Activated CD4-positive, alpha-beta T cell treated with anti-CD3 and anti-CD28 coated beads, Interleukin-2, amount 10 ng/mL, durations not matched to agents 24 days and 14 days (primary cell): Measurements from ENCODE around the gene TEKTIP1. TPM values are rescaled to one million over a fixed set of nuclear protein-coding genes. Genes with fewer than 3 reads are reported as not detected.
"Not testable (repeated sequence)": the region's sequence is repeated elsewhere in the genome, so short reads cannot be mapped to it uniquely, and the experiment has no call there.

Experiments
- DNase-seq: peaks from one replicate; pipeline ENCODE4 v3.0.0; 2022
- H3K27ac Mint-ChIP-seq: one replicate; pipeline ENCODE4 v1.8.0; 2022; ENCODE audit warnings: mild to moderate bottlenecking, mixed read lengths
- H3K27me3 Mint-ChIP-seq: one replicate; pipeline ENCODE4 v1.8.0; 2022; ENCODE audit warnings: mixed read lengths
- H3K36me3 Mint-ChIP-seq: one replicate; pipeline ENCODE4 v1.8.0; 2022; ENCODE audit warnings: low read depth, mild to moderate bottlenecking, mixed read lengths
- H3K4me1 Mint-ChIP-seq: one replicate; pipeline ENCODE4 v1.8.0; 2021; ENCODE audit warnings: mixed read lengths
- H3K4me3 Mint-ChIP-seq: one replicate; pipeline ENCODE4 v1.8.0; 2022; ENCODE audit warnings: mild to moderate bottlenecking, moderate library complexity, mixed read lengths
- H3K9me3 Mint-ChIP-seq: one replicate; pipeline ENCODE4 v1.8.0; 2021; ENCODE audit warnings: mixed read lengths
- intact Hi-C: fragments of 100-400 bp; cut with micrococcal nuclease; formaldehyde crosslinking; loops from one replicate; pipeline ENCODE4 v1.15.1; 2023
- total RNA-seq: library from RNA; stranded (reverse); gene quantifications from 2 replicates; pipeline ENCODE4 v1.2.3, GENCODE V29; 2022

TEKTIP1 gene
- total RNA-seq, 1 donor from 2014 or later, result 1.4 TPM

DNA sequence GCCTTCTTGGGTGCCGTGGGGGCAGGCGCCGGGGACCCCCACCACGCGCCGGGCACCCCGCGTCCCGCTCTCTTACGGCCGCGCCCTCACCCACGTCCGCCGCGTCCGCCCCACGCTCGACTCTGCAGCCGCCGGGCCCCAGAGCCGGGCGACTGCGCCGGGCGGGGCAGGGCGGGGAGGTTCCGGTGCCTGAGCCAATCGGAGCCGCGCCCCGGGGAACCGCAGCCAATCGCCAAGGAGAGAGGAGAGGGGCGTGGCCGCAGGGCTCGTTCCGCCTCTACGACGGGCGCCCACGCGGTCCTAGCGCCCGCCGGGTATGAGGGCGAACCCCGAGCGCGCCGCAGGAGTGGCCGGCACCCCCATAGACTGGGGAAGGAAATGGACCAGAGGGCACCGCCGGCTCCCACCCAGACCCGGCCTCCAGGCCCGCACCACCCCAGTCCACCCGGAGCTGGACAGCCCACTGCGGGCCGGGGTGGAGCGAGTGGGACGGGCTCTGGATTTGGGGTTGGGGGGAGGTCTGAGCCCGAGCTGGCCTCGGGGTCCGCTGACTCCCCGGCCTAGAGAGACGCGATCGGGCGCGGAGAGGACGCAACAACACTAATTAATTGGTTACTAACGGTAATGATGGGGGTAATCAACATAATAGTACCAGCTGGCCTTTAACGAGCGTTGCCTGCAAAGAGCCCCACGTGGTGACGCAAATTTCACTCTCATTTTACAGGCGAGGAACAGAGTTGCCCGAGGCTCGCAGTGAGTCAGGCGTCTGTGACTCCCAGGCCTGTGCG lies 18.7 kb downstream of the TEKTIP1 start, which contains the start of gene MFSD12:
Gene MFSD12, minus strand, starts transcription at position 126 of the 788 bp plus-strand sequence. CDS start 183 bp downstream, outside the sequence.
- DNase-seq, result peak; percentile 99
- peaks cover 33% of the 10 kb centered on the region for H3K4me1 Mint-ChIP-seq
- intact Hi-C loops, result loop anchor here (1.0 to 5.0 kb wide), 2 partner anchors 15 to 70 kb away; partner anchors contain the start of genes CACTIN and HMG20B
- peak within 1 kb of the TSS; percentile 100 for H3K4me3 Mint-ChIP-seq
- H3K27ac Mint-ChIP-seq, result peak within 1 kb of the TSS; percentile 95
- H3K27me3 Mint-ChIP-seq, result no peaks in the 10 kb centered on the region
- no peaks in the 10 kb centered on the region for H3K9me3 Mint-ChIP-seq
- H3K36me3 Mint-ChIP-seq, result peaks cover 17% of the 10 kb centered on the region

DNA sequence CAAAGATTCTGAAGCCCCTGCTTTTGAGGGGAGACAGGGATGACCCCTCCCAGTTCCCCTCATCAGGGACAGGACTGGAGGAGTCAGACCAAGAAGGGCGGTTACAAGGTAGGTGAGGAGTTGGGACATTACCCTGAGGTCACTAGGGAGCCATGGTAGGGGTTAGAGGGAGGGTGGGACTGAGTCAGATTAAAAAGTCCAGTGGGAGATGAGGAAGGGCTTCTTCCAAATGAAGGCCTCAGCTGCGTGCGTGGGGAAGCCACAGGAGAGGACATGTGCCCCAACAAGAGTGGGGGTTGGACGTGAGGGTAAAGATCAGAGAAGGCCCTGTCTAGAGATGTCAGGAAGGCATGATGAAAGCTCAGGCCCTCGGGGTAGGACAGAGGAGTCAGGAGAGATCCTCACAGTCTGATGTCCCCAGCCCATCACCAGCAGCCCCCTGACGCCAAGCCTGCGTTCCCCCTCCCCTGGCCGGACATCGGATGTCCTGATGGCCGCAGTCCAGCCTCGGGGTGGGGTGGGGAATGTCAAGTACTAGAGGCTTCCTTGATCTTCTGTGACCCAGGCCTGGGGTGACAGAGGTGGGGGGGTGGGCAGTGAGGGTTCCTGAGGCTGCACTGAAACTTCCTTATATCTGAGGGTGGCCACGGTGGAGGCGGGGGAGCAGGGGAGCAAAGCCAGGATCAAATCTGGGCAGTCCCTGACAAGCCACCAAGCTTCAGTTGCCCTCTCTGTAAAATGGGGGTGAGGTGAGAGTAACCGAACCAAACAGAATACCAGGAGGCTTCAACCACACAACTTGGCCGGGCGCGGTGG lies 24.9 kb downstream of the TEKTIP1 start:
- Mint-ChIP-seq H3K27me3 (no peaks in the 10 kb centered on the region), H3K4me3 (no peak overlapping the region), H3K9me3 (no peaks in the 10 kb centered on the region), H3K4me1 (no peaks in the 10 kb centered on the region), H3K36me3 (no peaks in the 10 kb centered on the region), H3K27ac (no peak overlapping the region)
- intact Hi-C loops, result no loop called here
- no peak for DNase-seq

GRCh38 chr19:3565139-3565538 lies 26.2 kb downstream of the TEKTIP1 start:
- DNase-seq, result no peak
- Mint-ChIP-seq H3K27me3 (no peaks in the 10 kb centered on the region), H3K4me3 (no peak overlapping the region), H3K27ac (no peak overlapping the region), H3K4me1 (no peaks in the 10 kb centered on the region), H3K9me3 (no peaks in the 10 kb centered on the region), H3K36me3 (no peaks in the 10 kb centered on the region)
- intact Hi-C loops, result no loop called here

- peaks cover 11% of the 10 kb centered on the region for H3K4me1 Mint-ChIP-seq
- intact Hi-C loops, H3K36me3 Mint-ChIP-seq, H3K27me3 Mint-ChIP-seq, H3K27ac Mint-ChIP-seq, H3K9me3 Mint-ChIP-seq, DNase-seq, H3K4me3 Mint-ChIP-seq: not testable (repeated sequence)
Observed at GRCh38 chr19:3570042-3570441, 31.1 kb downstream of the TEKTIP1 start.

DNA sequence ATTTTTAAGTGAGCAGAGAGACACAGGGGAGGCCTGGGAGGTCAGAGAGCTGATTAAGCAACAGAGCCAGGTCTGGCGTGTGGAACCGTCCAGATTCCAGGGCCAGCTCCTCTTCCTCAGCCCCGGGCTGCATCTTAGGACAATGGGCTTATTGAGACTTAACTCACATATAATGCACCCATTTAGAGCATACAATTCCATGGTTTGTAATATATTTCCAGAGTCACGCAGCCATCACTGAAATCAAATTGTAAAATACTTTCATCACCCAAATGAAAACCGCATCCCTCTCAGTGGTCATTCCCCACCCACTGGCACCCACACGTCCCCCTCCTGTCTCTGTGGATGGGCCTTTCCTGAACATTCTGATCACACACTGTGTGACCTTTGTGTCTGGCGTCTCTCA lies 31.6 kb downstream of the TEKTIP1 start:
- H3K27me3 Mint-ChIP-seq, result no peaks in the 10 kb centered on the region
- H3K4me3 Mint-ChIP-seq, result peak overlapping the region; percentile 20
- no peaks in the 10 kb centered on the region for H3K9me3 Mint-ChIP-seq
- H3K4me1 Mint-ChIP-seq, result peaks cover 11% of the 10 kb centered on the region
- peaks cover 11% of the 10 kb centered on the region for H3K36me3 Mint-ChIP-seq
- H3K27ac Mint-ChIP-seq, result no peak overlapping the region
- no peak for DNase-seq
- intact Hi-C loops, result no loop called here

DNA sequence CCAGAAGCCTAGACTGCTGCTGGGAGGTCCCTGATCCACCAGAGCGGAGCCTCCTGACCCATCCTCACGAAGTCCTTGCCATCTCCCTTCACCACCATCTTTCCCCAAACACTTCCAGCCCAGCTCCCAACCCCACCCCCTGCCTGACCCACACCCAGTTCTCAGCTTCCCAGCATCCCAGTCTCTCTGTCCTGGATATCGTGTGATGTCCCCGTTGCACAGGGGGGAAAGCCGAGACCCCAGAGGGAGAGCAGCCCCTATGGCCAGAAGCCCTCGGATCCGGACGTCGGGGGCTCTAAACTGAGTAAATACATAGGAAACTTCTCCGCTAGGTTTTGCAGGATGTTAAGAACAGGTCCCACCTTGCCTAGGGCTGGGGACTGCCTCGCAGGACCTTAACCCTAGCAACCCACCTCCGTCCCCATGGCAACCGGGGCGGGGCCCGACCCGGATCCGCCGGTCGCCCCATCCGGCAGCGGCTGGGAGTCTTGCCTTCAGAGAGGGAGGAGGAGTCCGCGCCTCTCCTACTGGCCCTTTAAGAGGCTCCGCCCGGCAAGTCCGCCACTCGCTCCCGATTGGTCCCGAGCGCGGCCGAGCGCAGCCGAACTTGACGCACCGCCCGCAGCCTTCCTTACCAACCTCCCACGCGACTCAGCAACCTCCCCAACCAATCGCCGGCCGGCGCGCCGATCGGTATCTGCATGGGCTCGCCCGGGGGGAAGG lies 33.3 kb downstream of the TEKTIP1 start:
- no peaks in the 10 kb centered on the region for H3K27me3 Mint-ChIP-seq
- H3K4me1 Mint-ChIP-seq, result peaks cover 11% of the 10 kb centered on the region
- peak overlapping the region; percentile 81 for H3K27ac Mint-ChIP-seq
- DNase-seq, result peak; percentile 99
- peak overlapping the region; percentile 83 for H3K4me3 Mint-ChIP-seq
- H3K9me3 Mint-ChIP-seq, result no peaks in the 10 kb centered on the region
- intact Hi-C loops, result loop anchor here (1.0 to 2.0 kb wide), 3 partner anchors 15 to 189 kb away; partner anchors contain the start of genes APBA3, CACTIN and MFSD12
- H3K36me3 Mint-ChIP-seq, result peaks cover 14% of the 10 kb centered on the region

DNA sequence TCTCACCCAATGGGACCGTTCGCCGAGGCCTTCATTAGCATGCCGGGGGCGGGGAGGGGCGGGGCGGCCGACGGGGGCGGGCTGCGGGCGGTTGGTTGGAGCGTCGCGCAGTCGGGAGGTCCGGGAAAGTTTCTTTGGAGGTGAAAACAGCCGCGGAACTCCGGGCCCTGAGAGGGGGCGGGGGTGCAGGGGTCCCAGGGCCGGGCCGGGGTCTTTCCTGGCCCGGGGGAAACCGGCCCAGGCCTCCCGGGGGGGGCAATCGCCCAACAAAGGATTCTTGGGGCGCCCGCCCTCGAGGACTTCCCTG lies 33.8 kb downstream of the TEKTIP1 start, which contains the start of gene HMG20B:
Gene HMG20B, plus strand, starts transcription at position 90 of the 307 bp plus-strand sequence. CDS start 366 bp downstream, outside the sequence.
- no peak for DNase-seq
- intact Hi-C loops, result loop anchor here (1.0 to 2.0 kb wide), 3 partner anchors 16 to 188 kb away; partner anchors contain the start of genes APBA3, CACTIN and MFSD12
- peaks cover 11% of the 10 kb centered on the region for H3K4me1 Mint-ChIP-seq
- peak within 1 kb of the TSS; percentile 83 for H3K4me3 Mint-ChIP-seq
- H3K9me3 Mint-ChIP-seq, result no peaks in the 10 kb centered on the region
- peak within 1 kb of the TSS; percentile 81 for H3K27ac Mint-ChIP-seq
- no peaks in the 10 kb centered on the region for H3K27me3 Mint-ChIP-seq
- peaks cover 14% of the 10 kb centered on the region for H3K36me3 Mint-ChIP-seq

- peak overlapping the region; percentile 83 for H3K4me3 Mint-ChIP-seq
- intact Hi-C loops, result loop anchor here (2.0 kb wide), 2 partner anchors 53 to 187 kb away; partner anchors contain the start of genes APBA3 and CACTIN
- H3K27ac Mint-ChIP-seq, result peak overlapping the region; percentile 79
- H3K9me3 Mint-ChIP-seq, result no peaks in the 10 kb centered on the region
- H3K36me3 Mint-ChIP-seq, result peaks cover 14% of the 10 kb centered on the region
- H3K4me1 Mint-ChIP-seq, result peaks cover 11% of the 10 kb centered on the region
- DNase-seq, result no peak
- H3K27me3 Mint-ChIP-seq, result no peaks in the 10 kb centered on the region
Observed at GRCh38 chr19:3573162-3573857, 34.3 kb downstream of the TEKTIP1 start.

GRCh38 chr19:3573858-3574637 lies 35.1 kb downstream of the TEKTIP1 start:
- peak; percentile 97 for DNase-seq
- H3K27ac Mint-ChIP-seq, result peak overlapping the region; percentile 79
- peaks cover 16% of the 10 kb centered on the region for H3K36me3 Mint-ChIP-seq
- intact Hi-C loops, result loop anchor here (2.0 kb wide), 2 partner anchors 53 to 187 kb away; partner anchors contain the start of genes APBA3 and CACTIN
- H3K27me3 Mint-ChIP-seq, result no peaks in the 10 kb centered on the region
- peak overlapping the region; percentile 83 for H3K4me3 Mint-ChIP-seq
- H3K9me3 Mint-ChIP-seq, result no peaks in the 10 kb centered on the region
- H3K4me1 Mint-ChIP-seq, result peaks cover 11% of the 10 kb centered on the region

- Mint-ChIP-seq H3K27me3 (no peaks in the 10 kb centered on the region), H3K4me3 (no peak overlapping the region), H3K36me3 (peaks cover 16% of the 10 kb centered on the region), H3K9me3 (no peaks in the 10 kb centered on the region), H3K27ac (no peak overlapping the region), H3K4me1 (peaks cover 13% of the 10 kb centered on the region)
- peak; percentile 70 for DNase-seq
- intact Hi-C loops, result no loop called here
Observed at GRCh38 chr19:3575260-3575741, 36.3 kb downstream of the TEKTIP1 start.

DNA sequence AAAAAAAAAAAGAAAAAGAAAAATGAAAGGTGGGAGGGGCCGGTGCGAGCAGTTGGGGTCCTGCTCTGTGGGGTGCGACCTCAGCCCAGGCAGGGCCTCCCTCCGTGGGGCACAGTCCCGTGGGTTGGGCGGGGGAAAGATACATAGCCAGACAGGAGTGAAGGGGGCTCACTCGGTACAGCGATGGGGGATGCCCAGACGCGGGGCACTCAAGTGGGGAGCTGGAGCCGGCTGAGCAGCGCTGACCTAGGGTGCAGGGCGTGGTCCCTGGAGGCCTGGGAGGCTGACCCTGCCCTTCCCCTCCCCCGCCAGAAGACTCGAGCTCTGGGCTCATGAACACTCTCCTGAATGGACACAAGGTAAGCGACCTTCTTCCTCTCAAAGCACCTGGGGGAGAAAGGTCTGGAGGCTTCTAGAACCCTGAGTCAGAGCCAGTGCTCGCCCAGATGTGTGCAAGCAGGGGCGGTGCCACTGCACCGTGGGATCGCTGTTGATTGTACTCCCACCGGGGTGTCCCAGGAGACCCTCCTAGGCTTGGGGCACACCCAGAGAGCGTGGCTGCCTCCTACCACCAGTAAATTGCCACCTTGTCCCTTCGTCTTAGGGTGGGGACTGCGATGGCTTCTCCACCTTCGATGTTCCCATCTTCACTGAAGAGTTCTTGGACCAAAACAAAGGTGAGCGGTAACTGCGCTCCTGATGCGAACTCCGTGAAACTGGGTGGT lies 37.1 kb downstream of the TEKTIP1 start:
- DNase-seq, result no peak
- H3K27ac Mint-ChIP-seq, result no peak overlapping the region
- H3K9me3 Mint-ChIP-seq, result no peaks in the 10 kb centered on the region
- no peaks in the 10 kb centered on the region for H3K27me3 Mint-ChIP-seq
- H3K4me1 Mint-ChIP-seq, result peaks cover 11% of the 10 kb centered on the region
- intact Hi-C loops, result no loop called here
- H3K4me3 Mint-ChIP-seq, result no peak overlapping the region
- peaks cover 16% of the 10 kb centered on the region for H3K36me3 Mint-ChIP-seq
